Adrenal gland (tissue), 12 donors: ENCODE measurements around the gene SLC12A5. TPM values are rescaled to one million over a fixed set of nuclear protein-coding genes. Genes with fewer than 3 reads are reported as not detected.

Experiments used
- DNase-seq, 7 donors: peaks; one replicate each; pipeline ENCODE4 v3.0.0-alpha.2; 2019 to 2020
- H3K27ac ChIP-seq, 5 donors: fragments of 200-600 bp; sonication (generic) in 4 of 5; 1 replicate in 3 of 5; 2 replicates in 2 of 5; pipeline versions ENCODE4 v1.5.1 to v1.8.0; 2016 to 2020; ENCODE audit warnings: mild to moderate bottlenecking in 1 of 5
- H3K27me3 ChIP-seq: fragments of 200-600 bp; 2 replicates; pipeline ENCODE4 v1.8.0; 2021
- H3K36me3 ChIP-seq, 2 donors: fragments of 200-600 bp; replicated peaks in 1 of 2; 1 replicate in 1 of 2; 2 replicates in 1 of 2; pipeline versions ENCODE4 v1.5.1 to v1.8.0; 2018 to 2022
- H3K4me1 ChIP-seq, 2 donors: fragments of 200-600 bp; replicated peaks in 1 of 2; 1 replicate in 1 of 2; 2 replicates in 1 of 2; pipeline versions ENCODE4 v1.5.1 to v1.8.0; 2018 to 2021
- H3K4me3 ChIP-seq, 4 donors: fragments of 200-600 bp; sonication (generic) in 3 of 4; one replicate each; pipeline ENCODE4 v1.5.1; 2016 to 2018
- H3K9me3 ChIP-seq, 3 donors: fragments of 200-600 bp; sonication (generic) in 1 of 3; replicated peaks in 1 of 3; 1 replicate in 2 of 3; 2 replicates in 1 of 3; pipeline versions ENCODE4 v1.5.1 to v1.8.0; 2016 to 2021
- CTCF ChIP-seq, 6 experiments: fragments of 450-650 bp in 4 of 6; fragments of 200-600 bp in 2 of 6; sonication (generic) in 1 of 6; IDR thresholded peaks; 1 replicate in 5 of 6; 2 replicates in 1 of 6; pipeline versions ENCODE4 v1.5.1 to v1.8.0; 2016 to 2021; ENCODE audit warnings: antibody characterized with exemption in 6 of 6, mild to moderate bottlenecking in 2 of 6, moderate library complexity in 1 of 6
- POLR2A ChIP-seq, 2 donors: fragments of 450-650 bp; IDR thresholded peaks; one replicate each; pipeline ENCODE4 v1.6.1; 2017; ENCODE audit warnings: antibody characterized with exemption in 2 of 2, mild to moderate bottlenecking in 2 of 2, moderate library complexity in 1 of 2
- WGBS, 4 donors: extraction: QIAGEN DNeasy Blood & Tissue Kit in 2 of 4; methylation state at CpG; one replicate each; pipeline versions ENCODE4 v1.1.5 to v1.1.7; 2013 to 2017; 5-methylcytosine and 5-hydroxymethylcytosine counted together
- intact Hi-C, 2 donors: fragments of 100-400 bp; cut with DNase I; formaldehyde crosslinking; loops; one replicate each; pipeline versions ENCODE4 v1.14.1 to v1.15.0; 2022 to 2023
- polyA plus RNA-seq, 3 donors: library from polyadenylated mRNA; stranded (reverse); fragments of 200-250 nt in 2 of 3; fragments of 350-450 nt in 1 of 3; fragmentation: Illumina TruSeq in 1 of 3; extraction: RNeasy Lipid Tissue Mini Kit (QIAGEN cat#74804) in 1 of 3; gene quantifications; one replicate each; pipeline ENCODE4 v1.2.3, GENCODE V29; 2013 to 2014
- total RNA-seq, 9 donors: library from RNA; depleted of rRNA in 4 of 9; stranded (reverse); fragments of >200 nt in 4 of 9; fragments of 120-200 nt in 1 of 9; fragmentation: NEBNext Ultra II Directional in 1 of 9; extraction: Animal tissue kit (Norgen Biotek cat#: 25700) in 1 of 9; gene quantifications; one replicate each; pipeline versions ENCODE4 v1.1.0 to v1.2.4, GENCODE V29; 2013 to 2023
- donor health status: healthy with polysubstance abuse.
- donor health status: Bipolar disorder and iron deficiency.
- donor health status: DM: yes; HTN: yes; CAD: no.
- donor health status: DM: no; HTN: no; CAD: no.
- donor health status: DM: no; HTN: no; CAD: no.
- donor health status: DM: yes; HTN: yes; CAD: no.

The SLC12A5 gene
- total and polyA plus RNA-seq, 12 donors, result 0.30 to 121 (median 16.2) TPM

- Histone ChIP-seq H3K9me3 (no peaks in the 10 kb centered on the region), H3K27ac (no peak overlapping the region), H3K4me1 (peaks cover 0 to 10% of the 10 kb centered on the region in 2 donors), H3K4me3 (no peak overlapping the region), H3K27me3 (no peaks in the 10 kb centered on the region), H3K36me3 (peaks cover 0 to 67% of the 10 kb centered on the region in 2 donors)
- intact Hi-C loops, result loop anchor here in 1 of 2 donors (10.0 kb wide), 1 partner anchor 46 kb away; the partner anchor contains the start of gene SLC12A5
- WGBS, 4 donors, result 95 to 97% (median 95%) methylated on average over 20 of the region's 20 CpGs
- DNase-seq, result peak in 1 of 7 donors; percentile 37
- TF ChIP-seq POLR2A (IDR thresholded peaks at IDR 0.05), result no peak
- TF ChIP-seq CTCF (IDR thresholded peaks at IDR 0.05), result no peak
These were observed 41.3 kb downstream of the SLC12A5 start for GRCh38 chr20:46070215-46070900.

GRCh38 chr20:46071573-46071972, 42.6 kb downstream of the SLC12A5 start:
- no peak for TF ChIP-seq POLR2A (IDR thresholded peaks at IDR 0.05)
- TF ChIP-seq CTCF (IDR thresholded peaks at IDR 0.05), result no peak
- Histone ChIP-seq H3K9me3 (no peaks in the 10 kb centered on the region), H3K36me3 (peaks cover 0 to 62% of the 10 kb centered on the region in 2 donors), H3K27ac (no peak overlapping the region), H3K27me3 (no peaks in the 10 kb centered on the region), H3K4me1 (peaks cover 0 to 10% of the 10 kb centered on the region in 2 donors), H3K4me3 (no peak overlapping the region)
- intact Hi-C loops, result loop anchor here in 1 of 2 donors (10.0 kb wide), 1 partner anchor 47 kb away; the partner anchor contains the start of gene SLC12A5
- WGBS, 4 donors, result 66 to 85% (median 77%) methylated on average over 3 of the region's 3 CpGs
- no peak for DNase-seq

GRCh38 chr20:46073024-46073423, 44.0 kb downstream of the SLC12A5 start:
- Histone ChIP-seq H3K27me3 (no peaks in the 10 kb centered on the region), H3K27ac (no peak overlapping the region), H3K9me3 (no peaks in the 10 kb centered on the region), H3K4me3 (no peak overlapping the region), H3K4me1 (peaks cover 0 to 10% of the 10 kb centered on the region in 2 donors), H3K36me3 (peaks cover 0 to 58% of the 10 kb centered on the region in 2 donors)
- intact Hi-C loops, result loop anchor here in 1 of 2 donors (10.0 kb wide), 1 partner anchor 48 kb away; the partner anchor contains the start of gene SLC12A5
- no peak for DNase-seq
- TF ChIP-seq CTCF (IDR thresholded peaks at IDR 0.05), result no peak
- TF ChIP-seq POLR2A (IDR thresholded peaks at IDR 0.05), result no peak
- 88 to 93% (median 91%) methylated on average over 4 of the region's 4 CpGs for WGBS, 4 donors

GRCh38 chr20:46073443-46073842, 44.4 kb downstream of the SLC12A5 start:
- DNase-seq, result no peak
- Histone ChIP-seq H3K4me3 (no peak overlapping the region), H3K27me3 (no peaks in the 10 kb centered on the region), H3K36me3 (peaks cover 0 to 58% of the 10 kb centered on the region in 2 donors), H3K4me1 (peaks cover 0 to 10% of the 10 kb centered on the region in 2 donors), H3K9me3 (no peaks in the 10 kb centered on the region), H3K27ac (no peak overlapping the region)
- 82 to 86% (median 84%) methylated on average over 3 of the region's 3 CpGs for WGBS, 4 donors
- TF ChIP-seq POLR2A (IDR thresholded peaks at IDR 0.05), result no peak
- TF ChIP-seq CTCF (IDR thresholded peaks at IDR 0.05), result no peak
- intact Hi-C loops, result loop anchor here in 1 of 2 donors (10.0 kb wide), 1 partner anchor 49 kb away; the partner anchor contains the start of gene SLC12A5
